Uterus (tissue), 2 donors: ENCODE data around the gene NOTCH4.

Experiments
- POLR2A ChIP-seq, 2 donors: fragments of 450-650 bp; IDR thresholded peaks; one replicate each; pipeline ENCODE4 v1.6.1; 2016; ENCODE audit warnings: antibody characterized with exemption in 2 of 2, mild to moderate bottlenecking in 1 of 2, moderate library complexity in 1 of 2
- TF ChIP-seq, protein P1 (sequence below), 4 experiments: fragments of 200-600 bp in 2 of 4; fragments of 450-650 bp in 2 of 4; sonication (generic) in 2 of 4; IDR thresholded peaks; one replicate each; pipeline ENCODE4 v1.5.1; 2016 to 2019; ENCODE audit warnings: antibody characterized with exemption in 4 of 4, mild to moderate bottlenecking in 2 of 4, moderate library complexity in 1 of 4

DNA sequence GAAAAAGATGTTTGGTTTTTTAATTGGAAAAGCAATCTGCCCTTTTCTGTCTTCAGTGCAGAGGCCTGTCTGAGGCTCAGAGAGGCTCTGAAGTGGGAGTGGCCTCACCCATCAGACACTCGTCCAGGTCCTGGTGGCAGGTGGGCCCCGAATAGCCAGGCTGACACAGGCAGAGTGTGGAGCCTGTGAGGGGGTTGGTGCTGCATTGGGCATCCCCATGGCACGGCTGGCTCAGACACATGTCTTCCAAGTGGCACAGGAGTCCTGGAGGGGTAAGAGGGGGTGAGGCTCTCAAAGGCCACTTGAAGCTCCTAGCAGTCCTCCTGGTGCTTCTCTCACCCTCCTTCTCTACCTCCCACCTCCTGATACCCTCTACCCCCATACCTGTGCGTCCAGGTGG is 3.8 kb downstream of the NOTCH4 start:
- TF ChIP-seq, protein P1, sequence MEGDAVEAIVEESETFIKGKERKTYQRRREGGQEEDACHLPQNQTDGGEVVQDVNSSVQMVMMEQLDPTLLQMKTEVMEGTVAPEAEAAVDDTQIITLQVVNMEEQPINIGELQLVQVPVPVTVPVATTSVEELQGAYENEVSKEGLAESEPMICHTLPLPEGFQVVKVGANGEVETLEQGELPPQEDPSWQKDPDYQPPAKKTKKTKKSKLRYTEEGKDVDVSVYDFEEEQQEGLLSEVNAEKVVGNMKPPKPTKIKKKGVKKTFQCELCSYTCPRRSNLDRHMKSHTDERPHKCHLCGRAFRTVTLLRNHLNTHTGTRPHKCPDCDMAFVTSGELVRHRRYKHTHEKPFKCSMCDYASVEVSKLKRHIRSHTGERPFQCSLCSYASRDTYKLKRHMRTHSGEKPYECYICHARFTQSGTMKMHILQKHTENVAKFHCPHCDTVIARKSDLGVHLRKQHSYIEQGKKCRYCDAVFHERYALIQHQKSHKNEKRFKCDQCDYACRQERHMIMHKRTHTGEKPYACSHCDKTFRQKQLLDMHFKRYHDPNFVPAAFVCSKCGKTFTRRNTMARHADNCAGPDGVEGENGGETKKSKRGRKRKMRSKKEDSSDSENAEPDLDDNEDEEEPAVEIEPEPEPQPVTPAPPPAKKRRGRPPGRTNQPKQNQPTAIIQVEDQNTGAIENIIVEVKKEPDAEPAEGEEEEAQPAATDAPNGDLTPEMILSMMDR (IDR thresholded peaks at IDR 0.05), result no peak
- no peak for TF ChIP-seq POLR2A (IDR thresholded peaks at IDR 0.05)
